ENCODE data around the gene SRSF5. TPM values are rescaled to one million over a fixed set of nuclear protein-coding genes. Genes with fewer than 3 reads are reported as not detected.

SRSF5 gene
- total RNA-seq, 1 experiment from 2014 or later, result 389 TPM

GRCh38 chr14:69820991-69821390 lies 54.0 kb downstream of the SRSF5 start:
- no CpG with 5 or more reads among the region's 2 CpGs for WGBS (ENCODE audit: extremely low coverage, insufficient read length, low lambda C conversion rate)

More at GRCh38 chr14:69820991-69821390, 54.0 kb downstream of the SRSF5 start:
- H3K9ac ChIP-seq (ENCODE audit: extremely low read depth, insufficient read length, low read length), result no peak overlapping the region
- H3K79me2 ChIP-seq (ENCODE audit: insufficient read depth, low read length), result no peaks in the 10 kb centered on the region
- no peak overlapping the region for H3K14ac ChIP-seq (ENCODE audit: insufficient read depth, low read length)
- TF ChIP-seq CTCF (conservative IDR thresholded peaks at IDR 0.05), result no peak
- DNase-seq, result no peak
- H3K27ac Mint-ChIP-seq, result no peak overlapping the region
- no peak overlapping the region for H2BK120ac ChIP-seq (ENCODE audit: low read depth, low read length, poor library complexity, severe bottlenecking)
- no peaks in the 10 kb centered on the region for H3K9me3 ChIP-seq (ENCODE audit: control insufficient read depth, low read depth, low read length)
- H3K4me3 Mint-ChIP-seq, result no peak overlapping the region
- no peak overlapping the region for H4K8ac ChIP-seq (replicated peaks; ENCODE audit: insufficient read length, low read depth, low read length)
- no peaks in the 10 kb centered on the region for H3K27me3 ChIP-seq (ENCODE audit: insufficient read depth, low read length)
- H4K91ac ChIP-seq (ENCODE audit: insufficient read length, low read depth, low read length), result no peak overlapping the region
- no peak overlapping the region for H4K5ac ChIP-seq (ENCODE audit: insufficient read length, low read depth, low read length)
- no peak overlapping the region for H3K18ac ChIP-seq (ENCODE audit: insufficient read length, low read depth, low read length)
- no peak overlapping the region for H3K4ac ChIP-seq (ENCODE audit: low read depth, low read length)
- H3K4me1 ChIP-seq (ENCODE audit: insufficient read depth, low read length), result no peaks in the 10 kb centered on the region
- no peaks in the 10 kb centered on the region for H4K20me1 ChIP-seq (ENCODE audit: control insufficient read depth, insufficient read depth, insufficient read length)
- H2BK12ac ChIP-seq (ENCODE audit: insufficient read length, low read depth, low read length), result no peak overlapping the region
- H3K23me2 ChIP-seq (ENCODE audit: insufficient read length, low read depth, low read length, poor library complexity, severe bottlenecking), result no peaks in the 10 kb centered on the region
- no peak overlapping the region for H2BK5ac ChIP-seq (ENCODE audit: insufficient read length, low read length)
- H2AFZ ChIP-seq (ENCODE audit: low read length), result no peak overlapping the region
- H3K4me1 Mint-ChIP-seq, result peaks cover 0 to 8% of the 10 kb centered on the region in 2 experiments; a peak in 3 of 4 replicates
- H3K23ac ChIP-seq (ENCODE audit: insufficient read length, low read depth, low read length), result no peak overlapping the region
- no peaks in the 10 kb centered on the region for H3K27me3 Mint-ChIP-seq (ENCODE audit: low read depth)
- H3K4me2 ChIP-seq (ENCODE audit: insufficient read depth, insufficient read length, low read length), result no peak overlapping the region
- H3K27ac ChIP-seq (ENCODE audit: insufficient read length, low read depth, low read length), result no peak overlapping the region
- H3K9me3 Mint-ChIP-seq, result peaks cover 0 to 4% of the 10 kb centered on the region in 2 experiments; a peak in 3 of 5 replicates
- H2BK20ac ChIP-seq (ENCODE audit: low read depth, low read length, poor library complexity, severe bottlenecking), result no peak overlapping the region
- peaks cover 0 to 4% (median under 1%) of the 10 kb centered on the region in 3 experiments; a peak in 1 of 7 replicates for H3K36me3 Mint-ChIP-seq (ENCODE audit: insufficient read depth in 1 of 3, low read depth in 3 of 3)
- H2BK15ac ChIP-seq (ENCODE audit: low read depth, low read length), result no peak overlapping the region
- no peak overlapping the region for H3K56ac ChIP-seq (ENCODE audit: insufficient read length, low read depth, low read length)
- no peaks in the 10 kb centered on the region for H3K79me1 ChIP-seq (ENCODE audit: insufficient read depth, low read depth, low read length, poor library complexity, severe bottlenecking)
- H2AK5ac ChIP-seq (ENCODE audit: insufficient read length, low read length), result no peak overlapping the region
- H3T11ph ChIP-seq (ENCODE audit: low read length), result no peak overlapping the region

Other genes with a start within 250 kb of the SRSF5 start
- 6.1 and 6.2 TPM in 2 replicates for gene CCDC177, start 192.3 kb upstream of the SRSF5 start, total RNA-seq (2021)
- 3.6 and 3.7 TPM in 2 replicates for gene SUSD6, start 155.5 kb upstream of the SRSF5 start, total RNA-seq (2021)
- gene SLC10A1, start 30.1 kb downstream of the SRSF5 start, total RNA-seq (2021), result not detected in 2 replicates
- 0.68 and 0.72 TPM in 2 replicates for gene SMOC1, start 112.3 kb downstream of the SRSF5 start, total RNA-seq (2021)